ENCODE measurements around the gene RPS4Y1. TPM values are rescaled to one million over a fixed set of nuclear protein-coding genes. Genes with fewer than 3 reads are reported as not detected.
A peak's percentile ranks its signal among the peaks of the same experiment; 100 is the strongest.

Gene RPS4Y1
- total RNA-seq, 6 donors from 2014 or later: 0.72 to 241 (median 94.1) TPM

DNA sequence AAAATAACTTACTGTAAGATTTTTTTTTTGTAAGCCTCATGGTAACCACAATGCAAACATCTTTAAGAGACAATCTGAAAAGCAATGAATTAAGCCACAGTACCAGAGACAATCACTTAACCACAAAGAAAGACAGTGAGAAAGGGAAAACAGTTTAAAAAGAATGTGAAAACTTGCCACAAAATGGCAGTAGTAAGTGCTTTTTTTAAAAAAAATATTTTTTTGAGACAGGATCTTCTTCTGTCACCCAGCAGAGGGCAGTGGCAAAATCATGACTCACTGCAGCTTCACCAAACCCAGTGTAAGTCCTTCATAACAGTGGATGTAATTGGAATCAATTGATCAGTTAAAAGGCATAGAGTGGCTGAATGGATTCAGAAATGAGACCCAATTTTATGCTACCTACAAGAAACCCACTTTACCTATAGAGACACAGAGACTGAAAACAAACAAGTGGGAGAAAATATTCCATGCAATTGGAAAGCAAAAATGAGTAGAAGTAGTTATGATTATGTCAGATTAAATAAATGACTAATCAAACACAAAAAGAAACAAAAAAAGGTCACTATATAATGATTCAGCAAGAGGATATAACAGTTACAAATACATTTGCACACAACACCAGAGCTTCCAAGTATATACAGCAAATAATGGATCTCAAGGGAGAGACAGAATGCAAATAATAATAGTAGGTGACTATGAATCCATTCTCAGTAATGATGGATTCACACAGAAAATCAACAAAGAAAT is 71.8 kb downstream of the RPS4Y1 start:
- TF ChIP-seq POLR2AphosphoS5 (IDR thresholded peaks at IDR 0.05) (no peak), POLR2A (IDR thresholded peaks at IDR 0.05) (no peak)
- TF ChIP-seq, protein P1, sequence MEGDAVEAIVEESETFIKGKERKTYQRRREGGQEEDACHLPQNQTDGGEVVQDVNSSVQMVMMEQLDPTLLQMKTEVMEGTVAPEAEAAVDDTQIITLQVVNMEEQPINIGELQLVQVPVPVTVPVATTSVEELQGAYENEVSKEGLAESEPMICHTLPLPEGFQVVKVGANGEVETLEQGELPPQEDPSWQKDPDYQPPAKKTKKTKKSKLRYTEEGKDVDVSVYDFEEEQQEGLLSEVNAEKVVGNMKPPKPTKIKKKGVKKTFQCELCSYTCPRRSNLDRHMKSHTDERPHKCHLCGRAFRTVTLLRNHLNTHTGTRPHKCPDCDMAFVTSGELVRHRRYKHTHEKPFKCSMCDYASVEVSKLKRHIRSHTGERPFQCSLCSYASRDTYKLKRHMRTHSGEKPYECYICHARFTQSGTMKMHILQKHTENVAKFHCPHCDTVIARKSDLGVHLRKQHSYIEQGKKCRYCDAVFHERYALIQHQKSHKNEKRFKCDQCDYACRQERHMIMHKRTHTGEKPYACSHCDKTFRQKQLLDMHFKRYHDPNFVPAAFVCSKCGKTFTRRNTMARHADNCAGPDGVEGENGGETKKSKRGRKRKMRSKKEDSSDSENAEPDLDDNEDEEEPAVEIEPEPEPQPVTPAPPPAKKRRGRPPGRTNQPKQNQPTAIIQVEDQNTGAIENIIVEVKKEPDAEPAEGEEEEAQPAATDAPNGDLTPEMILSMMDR (IDR thresholded peaks at IDR 0.05): peak in 2 of 6 experiments; percentile 13
- Histone ChIP-seq H3K9me3 (no peaks in the 10 kb centered on the region), H3K4me1 (no peaks in the 10 kb centered on the region), H3K36me3 (no peaks in the 10 kb centered on the region), H3K4me3 (no peak overlapping the region), H3K27ac (no peak overlapping the region), H3K27me3 (no peaks in the 10 kb centered on the region)
- ATAC-seq (ENCODE audit: low FRiP score in 2 of 2) (no peak), DNase-seq (no peak)

Small RNA genes lying within 50 kb of the gene (small RNA-seq; reads per million reads assigned to genes)
- gene TOMM22P2: 0 reads per million in 4 donors

Other genes with a start within 250 kb of the RPS4Y1 start
- gene SRY, start 53.9 kb upstream of the RPS4Y1 start, total RNA-seq: not detected
- 10 to 100 TPM in 3 of 6 donors, 1 to 10 TPM in 1, not detected in 2; 1.4 to 20.7 (median 14.0) TPM for gene ZFY, start 93.8 kb downstream of the RPS4Y1 start, total RNA-seq